Liver (tissue), 3 donors: ENCODE data around the gene GRIA1.

Experiments used
- CTCF ChIP-seq: fragments of 150-350 bp; IDR thresholded peaks from 2 replicates; pipeline ENCODE4 v1.5.1; 2017; ENCODE audit warnings: improper control_type of control experiment, low read depth, low read length; ENCODE audit not compliant: missing input control
- MAX ChIP-seq: IDR thresholded peaks from 2 replicates; pipeline ENCODE4 v1.6.1; 2016; ENCODE audit warnings: antibody characterized with exemption
- RAD21 ChIP-seq, 2 donors: IDR thresholded peaks; 2 replicates each; pipeline ENCODE4 v1.6.1; 2016; ENCODE audit warnings: antibody characterized with exemption in 2 of 2, mild to moderate bottlenecking in 2 of 2
- RXRA ChIP-seq, 2 donors: IDR thresholded peaks; 2 replicates each; pipeline ENCODE4 v1.6.1; 2017 to 2018; ENCODE audit warnings: antibody characterized with exemption in 2 of 2, mild to moderate bottlenecking in 1 of 2
- SP1 ChIP-seq: IDR thresholded peaks from 2 replicates; pipeline ENCODE4 v1.6.1; 2018; ENCODE audit warnings: antibody characterized with exemption, mild to moderate bottlenecking
- TAF1 ChIP-seq: conservative IDR thresholded peaks from 2 replicates; pipeline ENCODE4 v1.6.1; 2016; ENCODE audit warnings: antibody characterized with exemption, mild to moderate bottlenecking
- TF ChIP-seq, protein P1 (sequence below): IDR thresholded peaks from 2 replicates; pipeline ENCODE4 v1.6.1; 2016; ENCODE audit warnings: antibody characterized with exemption, mild to moderate bottlenecking
- donor health status: healthy.
- donor health status: healthy.

DNA sequence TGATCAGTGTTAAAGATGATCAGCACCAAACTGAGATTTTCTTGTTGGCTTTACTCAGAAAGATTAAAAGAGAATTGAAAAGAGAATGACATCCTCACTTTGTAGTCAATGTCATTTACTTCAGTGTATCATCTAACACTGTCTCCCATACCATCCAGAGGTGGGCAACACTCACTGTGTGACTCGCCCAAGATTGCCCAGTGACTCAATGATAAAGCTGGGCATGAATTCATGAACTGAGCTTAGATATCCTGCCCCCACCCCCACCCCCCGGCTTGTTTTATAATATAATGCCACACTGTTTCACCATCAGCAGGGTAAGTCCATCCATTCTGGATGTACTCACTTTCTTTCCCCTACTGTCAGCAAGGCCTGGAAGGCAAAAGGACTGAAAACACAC lies 306.1 kb downstream of the GRIA1 start:
- no peak for TF ChIP-seq RXRA (IDR thresholded peaks at IDR 0.05)
- no peak for TF ChIP-seq MAX
- TF ChIP-seq, protein P1, sequence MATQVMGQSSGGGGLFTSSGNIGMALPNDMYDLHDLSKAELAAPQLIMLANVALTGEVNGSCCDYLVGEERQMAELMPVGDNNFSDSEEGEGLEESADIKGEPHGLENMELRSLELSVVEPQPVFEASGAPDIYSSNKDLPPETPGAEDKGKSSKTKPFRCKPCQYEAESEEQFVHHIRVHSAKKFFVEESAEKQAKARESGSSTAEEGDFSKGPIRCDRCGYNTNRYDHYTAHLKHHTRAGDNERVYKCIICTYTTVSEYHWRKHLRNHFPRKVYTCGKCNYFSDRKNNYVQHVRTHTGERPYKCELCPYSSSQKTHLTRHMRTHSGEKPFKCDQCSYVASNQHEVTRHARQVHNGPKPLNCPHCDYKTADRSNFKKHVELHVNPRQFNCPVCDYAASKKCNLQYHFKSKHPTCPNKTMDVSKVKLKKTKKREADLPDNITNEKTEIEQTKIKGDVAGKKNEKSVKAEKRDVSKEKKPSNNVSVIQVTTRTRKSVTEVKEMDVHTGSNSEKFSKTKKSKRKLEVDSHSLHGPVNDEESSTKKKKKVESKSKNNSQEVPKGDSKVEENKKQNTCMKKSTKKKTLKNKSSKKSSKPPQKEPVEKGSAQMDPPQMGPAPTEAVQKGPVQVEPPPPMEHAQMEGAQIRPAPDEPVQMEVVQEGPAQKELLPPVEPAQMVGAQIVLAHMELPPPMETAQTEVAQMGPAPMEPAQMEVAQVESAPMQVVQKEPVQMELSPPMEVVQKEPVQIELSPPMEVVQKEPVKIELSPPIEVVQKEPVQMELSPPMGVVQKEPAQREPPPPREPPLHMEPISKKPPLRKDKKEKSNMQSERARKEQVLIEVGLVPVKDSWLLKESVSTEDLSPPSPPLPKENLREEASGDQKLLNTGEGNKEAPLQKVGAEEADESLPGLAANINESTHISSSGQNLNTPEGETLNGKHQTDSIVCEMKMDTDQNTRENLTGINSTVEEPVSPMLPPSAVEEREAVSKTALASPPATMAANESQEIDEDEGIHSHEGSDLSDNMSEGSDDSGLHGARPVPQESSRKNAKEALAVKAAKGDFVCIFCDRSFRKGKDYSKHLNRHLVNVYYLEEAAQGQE: no peak
- TF ChIP-seq CTCF: no peak
- TF ChIP-seq TAF1: no peak
- no peak for TF ChIP-seq RAD21 (IDR thresholded peaks at IDR 0.05)
- no peak for TF ChIP-seq SP1
